Psoas muscle (tissue), 8 donors: ENCODE measurements around the gene GNB1L. TPM values are rescaled to one million over a fixed set of nuclear protein-coding genes. Genes with fewer than 3 reads are reported as not detected.

Experiments used
- ATAC-seq, 4 donors: fragments of 200-7000 bp; cut with Tn5 transposase; one replicate each; pipeline ENCODE4 v1.9.1; 2020; ENCODE audit warnings: moderate library complexity in 3 of 4, mild to moderate bottlenecking in 2 of 4
- DNase-seq, 2 donors: peaks; one replicate each; pipeline ENCODE4 v3.0.0-alpha.2; 2020
- H3K27ac ChIP-seq: fragments of 200-600 bp; one replicate; pipeline ENCODE4 v1.8.0; 2022
- H3K27me3 ChIP-seq, 3 donors: fragments of 200-600 bp in 1 of 3; one replicate each; pipeline versions ENCODE4 v1.6.1 to v1.8.0; 2013 to 2022; ENCODE audit warnings: low read length in 2 of 3, mild to moderate bottlenecking in 2 of 3, moderate library complexity in 1 of 3; ENCODE audit not compliant: insufficient read depth in 3 of 3
- H3K36me3 ChIP-seq, 2 donors: fragments of 200-600 bp in 1 of 2; one replicate each; pipeline versions ENCODE4 v1.6.1 to v1.8.0; 2013 to 2022; ENCODE audit warnings: low read depth in 1 of 2, mild to moderate bottlenecking in 1 of 2, moderate library complexity in 1 of 2; ENCODE audit not compliant: insufficient read depth in 1 of 2
- H3K4me1 ChIP-seq: fragments of 200-600 bp; one replicate; pipeline ENCODE4 v1.8.0; 2022
- H3K4me3 ChIP-seq: fragments of 200-600 bp; one replicate; pipeline ENCODE4 v1.8.0; 2022; ENCODE audit warnings: mild to moderate bottlenecking
- H3K9me3 ChIP-seq: fragments of 200-600 bp; one replicate; pipeline ENCODE4 v1.8.0; 2022
- WGBS, 3 donors: extraction: QIAGEN DNeasy Blood & Tissue Kit; methylation state at CpG; one replicate each; pipeline versions ENCODE4 v1.1.6 to v1.1.7; 2013; 5-methylcytosine and 5-hydroxymethylcytosine counted together
- intact Hi-C, 2 donors: fragments of 100-400 bp; cut with DNase I; formaldehyde crosslinking; loops; one replicate each; pipeline versions ENCODE4 v1.11.0 to v1.14.2; 2022
- polyA plus RNA-seq, 3 donors: library from polyadenylated mRNA; stranded (reverse); fragments of 200-250 nt; gene quantifications; one replicate each; pipeline ENCODE4 v1.2.3, GENCODE V29; 2013
- total RNA-seq, 4 donors: library from RNA; stranded (reverse); fragmentation: NEBNext Ultra II Directional in 2 of 4; extraction: Animal tissue kit (Norgen Biotek cat#: 25700) in 2 of 4; gene quantifications; one replicate each; pipeline versions ENCODE4 v1.2.1 to v1.2.4, GENCODE V29; 2021 to 2023
- TF ChIP-seq, protein P1 (sequence below): fragments of 200-600 bp; IDR thresholded peaks from one replicate; pipeline ENCODE4 v1.8.0; 2022; ENCODE audit warnings: antibody characterized with exemption
- donor health status: healthy with polysubstance abuse.
- donor health status: DM: no; HTN: no; CAD: no; lungs with moderate emphysema.
- donor health status: Bipolar disorder and iron deficiency.
- donor health status: healthy.
- donor health status: DM: yes; HTN: yes; CAD: no.
- donor health status: DM: no; HTN: no; CAD: no.
- donor health status: DM: no; HTN: no; CAD: no.
- donor health status: DM: yes; HTN: yes; CAD: no.

The GNB1L gene
- total and polyA plus RNA-seq, 7 donors = 1.5 to 7.6 (median 3.3) TPM

- no peak overlapping the region for H3K4me3 ChIP-seq
- DNase-seq = no peak
- TF ChIP-seq, protein P1, sequence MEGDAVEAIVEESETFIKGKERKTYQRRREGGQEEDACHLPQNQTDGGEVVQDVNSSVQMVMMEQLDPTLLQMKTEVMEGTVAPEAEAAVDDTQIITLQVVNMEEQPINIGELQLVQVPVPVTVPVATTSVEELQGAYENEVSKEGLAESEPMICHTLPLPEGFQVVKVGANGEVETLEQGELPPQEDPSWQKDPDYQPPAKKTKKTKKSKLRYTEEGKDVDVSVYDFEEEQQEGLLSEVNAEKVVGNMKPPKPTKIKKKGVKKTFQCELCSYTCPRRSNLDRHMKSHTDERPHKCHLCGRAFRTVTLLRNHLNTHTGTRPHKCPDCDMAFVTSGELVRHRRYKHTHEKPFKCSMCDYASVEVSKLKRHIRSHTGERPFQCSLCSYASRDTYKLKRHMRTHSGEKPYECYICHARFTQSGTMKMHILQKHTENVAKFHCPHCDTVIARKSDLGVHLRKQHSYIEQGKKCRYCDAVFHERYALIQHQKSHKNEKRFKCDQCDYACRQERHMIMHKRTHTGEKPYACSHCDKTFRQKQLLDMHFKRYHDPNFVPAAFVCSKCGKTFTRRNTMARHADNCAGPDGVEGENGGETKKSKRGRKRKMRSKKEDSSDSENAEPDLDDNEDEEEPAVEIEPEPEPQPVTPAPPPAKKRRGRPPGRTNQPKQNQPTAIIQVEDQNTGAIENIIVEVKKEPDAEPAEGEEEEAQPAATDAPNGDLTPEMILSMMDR = no peak
- WGBS, 3 donors = 31 to 50% (median 36%) methylated on average over 2 of the region's 2 CpGs
- no peaks in the 10 kb centered on the region for H3K9me3 ChIP-seq
- no peaks in the 10 kb centered on the region for H3K27me3 ChIP-seq
- H3K36me3 ChIP-seq = no peaks in the 10 kb centered on the region
- intact Hi-C loops = no loop called here
- ATAC-seq = peak in 3 of 4 donors; percentile 61 to 86 (median 71)
- no peak overlapping the region for H3K27ac ChIP-seq
- H3K4me1 ChIP-seq = no peaks in the 10 kb centered on the region
These were observed 28.1 kb downstream of the GNB1L start for GRCh38 chr22:19826619-19826950.

DNA sequence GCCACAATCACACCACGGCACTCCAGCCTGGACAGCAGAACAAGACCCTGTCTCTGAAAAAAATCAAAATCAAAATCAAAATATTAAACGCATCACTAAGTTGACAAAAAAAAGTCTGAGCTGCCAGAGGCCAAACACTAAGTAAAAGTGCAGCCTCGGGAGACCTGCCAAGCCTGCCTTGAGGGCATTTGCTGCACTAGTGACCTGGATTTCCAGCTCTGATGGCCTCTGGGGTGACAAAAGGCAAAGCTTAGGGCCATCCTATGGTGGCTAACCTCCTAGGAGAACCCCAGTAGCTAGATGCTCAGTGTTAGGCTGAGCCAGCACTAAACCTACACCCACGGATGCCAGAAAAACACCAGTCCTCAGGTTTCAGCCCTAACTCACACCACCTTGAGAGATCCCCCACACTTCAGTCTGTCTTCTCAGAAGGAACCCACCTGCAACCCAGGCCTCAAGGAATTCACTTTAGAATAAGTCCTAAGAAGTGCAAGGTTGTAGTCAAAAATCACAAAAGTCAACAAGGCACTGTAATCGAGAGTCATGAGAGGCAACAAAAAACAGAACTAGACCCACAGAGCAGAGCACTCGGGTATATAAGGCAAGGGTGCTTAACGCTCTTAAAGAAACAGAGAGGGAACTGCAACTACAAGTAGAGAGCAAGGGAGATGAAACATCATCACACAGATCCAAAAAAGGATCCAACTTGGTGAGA is 28.6 kb downstream of the GNB1L start:
- no peak overlapping the region for H3K27ac ChIP-seq
- no peak overlapping the region for H3K4me3 ChIP-seq
- TF ChIP-seq, protein P1 = no peak
- H3K4me1 ChIP-seq = no peaks in the 10 kb centered on the region
- no peaks in the 10 kb centered on the region for H3K27me3 ChIP-seq
- no peaks in the 10 kb centered on the region for H3K36me3 ChIP-seq
- no peaks in the 10 kb centered on the region for H3K9me3 ChIP-seq
- WGBS, 3 donors = 78 to 91% (median 79%) methylated on average over 7 of the region's 7 CpGs
- intact Hi-C loops = no loop called here
- DNase-seq = no peak
- no peak for ATAC-seq

DNA sequence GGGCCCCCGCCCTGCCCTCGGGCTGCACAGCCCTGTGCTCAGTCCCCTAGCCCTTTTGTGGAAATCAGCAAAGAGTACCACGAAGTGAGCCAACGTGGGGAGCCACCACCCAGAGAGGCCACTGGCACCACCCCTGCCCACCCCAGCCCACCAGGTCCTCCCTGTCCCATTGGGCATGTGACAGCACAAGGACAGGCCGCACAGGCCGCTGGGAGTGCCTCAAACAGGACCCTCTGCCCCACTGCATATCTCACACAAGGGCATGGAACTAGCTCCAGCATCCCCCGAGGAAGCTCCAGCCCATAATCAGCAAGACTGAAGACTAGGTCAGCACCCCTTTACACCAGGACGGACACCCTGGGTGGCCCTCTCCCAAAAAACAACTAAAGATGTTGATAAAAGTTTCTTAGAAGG is 29.7 kb downstream of the GNB1L start:
- ATAC-seq (no peak), DNase-seq (no peak)
- intact Hi-C loops = no loop called here
- Histone ChIP-seq H3K4me3 (no peak overlapping the region), H3K36me3 (no peaks in the 10 kb centered on the region), H3K9me3 (no peaks in the 10 kb centered on the region), H3K27me3 (no peaks in the 10 kb centered on the region), H3K4me1 (no peaks in the 10 kb centered on the region), H3K27ac (no peak overlapping the region)
- TF ChIP-seq, protein P1 = no peak
- 93% methylated on average over 8 of the region's 8 CpGs for WGBS, 3 donors

- DNase-seq (no peak), ATAC-seq (peak; percentile 47 to 80 (median 78))
- Histone ChIP-seq H3K9me3 (no peaks in the 10 kb centered on the region), H3K27me3 (no peaks in the 10 kb centered on the region), H3K4me1 (no peaks in the 10 kb centered on the region), H3K27ac (no peak overlapping the region), H3K36me3 (no peaks in the 10 kb centered on the region), H3K4me3 (no peak overlapping the region)
- intact Hi-C loops = no loop called here
- WGBS, 3 donors = 66 to 81% (median 68%) methylated on average over 16 of the region's 16 CpGs
- TF ChIP-seq, protein P1 = no peak
These were observed 30.3 kb downstream of the GNB1L start for GRCh38 chr22:19824212-19824925.
